Measurements from ENCODE around the gene ROR1.

Gene ROR1

GRCh38 chr1:63773815-63774616 is at the start of gene ROR1:
ROR1 (plus strand) TSS chr1:63774017.
- H3K36me3 Mint-ChIP-seq (ENCODE audit: low read depth), result no peaks in the 10 kb centered on the region
- H3K9me3 Mint-ChIP-seq, result no peaks in the 10 kb centered on the region
- peak within 1 kb of the TSS; percentile 71 for H3K4me3 Mint-ChIP-seq
- peaks cover 71% of the 10 kb centered on the region for H3K27me3 Mint-ChIP-seq
- no peak within 1 kb of the TSS for H3K27ac Mint-ChIP-seq
- H3K4me1 Mint-ChIP-seq (ENCODE audit: low read depth), result peaks cover 18% of the 10 kb centered on the region
- peak; percentile 66 for DNase-seq

GRCh38 chr1:63724375-63724899 is 49.4 kb upstream of the ROR1 start:
- Mint-ChIP-seq H3K9me3 (no peaks in the 10 kb centered on the region), H3K27ac (no peak overlapping the region), H3K4me1 (ENCODE audit: low read depth) (no peaks in the 10 kb centered on the region), H3K27me3 (no peaks in the 10 kb centered on the region), H3K4me3 (no peak overlapping the region), H3K36me3 (ENCODE audit: low read depth) (no peaks in the 10 kb centered on the region)
- DNase-seq, result no peak

- Mint-ChIP-seq H3K36me3 (ENCODE audit: low read depth) (no peaks in the 10 kb centered on the region), H3K4me1 (ENCODE audit: low read depth) (no peaks in the 10 kb centered on the region), H3K4me3 (no peak overlapping the region), H3K27me3 (no peaks in the 10 kb centered on the region), H3K9me3 (no peaks in the 10 kb centered on the region), H3K27ac (no peak overlapping the region)
- no peak for DNase-seq
Observed at GRCh38 chr1:63728611-63729226, 45.1 kb upstream of the ROR1 start.

- H3K36me3 Mint-ChIP-seq (ENCODE audit: low read depth), result no peaks in the 10 kb centered on the region
- DNase-seq, result no peak
- no peaks in the 10 kb centered on the region for H3K9me3 Mint-ChIP-seq
- no peaks in the 10 kb centered on the region for H3K27me3 Mint-ChIP-seq
- H3K4me1 Mint-ChIP-seq (ENCODE audit: low read depth), result no peaks in the 10 kb centered on the region
- H3K27ac Mint-ChIP-seq, result no peak overlapping the region
- H3K4me3 Mint-ChIP-seq, result no peak overlapping the region
Observed at GRCh38 chr1:63729227-63729620, 44.6 kb upstream of the ROR1 start.

GRCh38 chr1:63730211-63730610 is 43.6 kb upstream of the ROR1 start:
- H3K4me1 Mint-ChIP-seq (ENCODE audit: low read depth), result no peaks in the 10 kb centered on the region
- H3K4me3 Mint-ChIP-seq, result no peak overlapping the region
- no peaks in the 10 kb centered on the region for H3K9me3 Mint-ChIP-seq
- no peaks in the 10 kb centered on the region for H3K27me3 Mint-ChIP-seq
- DNase-seq, result no peak
- no peak overlapping the region for H3K27ac Mint-ChIP-seq
- no peaks in the 10 kb centered on the region for H3K36me3 Mint-ChIP-seq (ENCODE audit: low read depth)

GRCh38 chr1:63731117-63732043 is 42.4 kb upstream of the ROR1 start:
- Mint-ChIP-seq H3K27ac (no peak overlapping the region), H3K9me3 (no peaks in the 10 kb centered on the region), H3K27me3 (peaks cover 3% of the 10 kb centered on the region), H3K4me1 (ENCODE audit: low read depth) (no peaks in the 10 kb centered on the region), H3K36me3 (ENCODE audit: low read depth) (no peaks in the 10 kb centered on the region), H3K4me3 (no peak overlapping the region)
- no peak for DNase-seq

GRCh38 chr1:63732666-63733065 is 41.2 kb upstream of the ROR1 start:
- no peak overlapping the region for H3K27ac Mint-ChIP-seq
- H3K4me3 Mint-ChIP-seq, result no peak overlapping the region
- H3K4me1 Mint-ChIP-seq (ENCODE audit: low read depth), result no peaks in the 10 kb centered on the region
- DNase-seq, result no peak
- H3K27me3 Mint-ChIP-seq, result peaks cover 8% of the 10 kb centered on the region
- no peaks in the 10 kb centered on the region for H3K9me3 Mint-ChIP-seq
- H3K36me3 Mint-ChIP-seq (ENCODE audit: low read depth), result no peaks in the 10 kb centered on the region

- Mint-ChIP-seq H3K27me3 (peaks cover 28% of the 10 kb centered on the region), H3K27ac (no peak overlapping the region), H3K36me3 (ENCODE audit: low read depth) (no peaks in the 10 kb centered on the region), H3K4me3 (no peak overlapping the region), H3K4me1 (ENCODE audit: low read depth) (no peaks in the 10 kb centered on the region), H3K9me3 (no peaks in the 10 kb centered on the region)
- DNase-seq, result no peak
Observed at GRCh38 chr1:63738772-63739171, 35.0 kb upstream of the ROR1 start.

- Mint-ChIP-seq H3K36me3 (ENCODE audit: low read depth) (no peaks in the 10 kb centered on the region), H3K27me3 (peaks cover 28% of the 10 kb centered on the region), H3K4me3 (no peak overlapping the region), H3K27ac (no peak overlapping the region), H3K9me3 (no peaks in the 10 kb centered on the region), H3K4me1 (ENCODE audit: low read depth) (no peaks in the 10 kb centered on the region)
- no peak for DNase-seq
Observed at GRCh38 chr1:63739452-63739851, 34.4 kb upstream of the ROR1 start.

GRCh38 chr1:63740432-63740831 is 33.4 kb upstream of the ROR1 start:
- Mint-ChIP-seq H3K36me3 (ENCODE audit: low read depth) (no peaks in the 10 kb centered on the region), H3K4me1 (ENCODE audit: low read depth) (peaks cover 1% of the 10 kb centered on the region), H3K27ac (no peak overlapping the region), H3K4me3 (no peak overlapping the region), H3K27me3 (peaks cover 31% of the 10 kb centered on the region), H3K9me3 (no peaks in the 10 kb centered on the region)
- DNase-seq, result no peak

- peaks cover 12% of the 10 kb centered on the region for H3K4me1 Mint-ChIP-seq (ENCODE audit: low read depth)
- no peaks in the 10 kb centered on the region for H3K36me3 Mint-ChIP-seq (ENCODE audit: low read depth)
- no peak overlapping the region for H3K4me3 Mint-ChIP-seq
- peaks cover 31% of the 10 kb centered on the region for H3K27me3 Mint-ChIP-seq
- no peak for DNase-seq
- no peaks in the 10 kb centered on the region for H3K9me3 Mint-ChIP-seq
- no peak overlapping the region for H3K27ac Mint-ChIP-seq
Observed at GRCh38 chr1:63742526-63742925, 31.3 kb upstream of the ROR1 start.

GRCh38 chr1:63743781-63744180 is 30.0 kb upstream of the ROR1 start:
- peaks cover 30% of the 10 kb centered on the region for H3K27me3 Mint-ChIP-seq
- H3K4me3 Mint-ChIP-seq, result no peak overlapping the region
- H3K36me3 Mint-ChIP-seq (ENCODE audit: low read depth), result no peaks in the 10 kb centered on the region

GRCh38 chr1:63746129-63746864 is 27.5 kb upstream of the ROR1 start:
- peaks cover 13% of the 10 kb centered on the region for H3K4me1 Mint-ChIP-seq (ENCODE audit: low read depth)
- no peaks in the 10 kb centered on the region for H3K36me3 Mint-ChIP-seq (ENCODE audit: low read depth)
- peak; percentile 36 for DNase-seq
- H3K27me3 Mint-ChIP-seq, result peaks cover 26% of the 10 kb centered on the region
- peak overlapping the region; percentile 57 for H3K27ac Mint-ChIP-seq
- no peak overlapping the region for H3K4me3 Mint-ChIP-seq
- H3K9me3 Mint-ChIP-seq, result no peaks in the 10 kb centered on the region

More at GRCh38 chr1:63743781-63744180, 30.0 kb upstream of the ROR1 start:
- DNase-seq, result no peak
- Mint-ChIP-seq H3K4me1 (ENCODE audit: low read depth) (peaks cover 13% of the 10 kb centered on the region), H3K27ac (no peak overlapping the region), H3K9me3 (no peaks in the 10 kb centered on the region)

GRCh38 chr1:63747445-63747844 is 26.4 kb upstream of the ROR1 start:
- no peaks in the 10 kb centered on the region for H3K36me3 Mint-ChIP-seq (ENCODE audit: low read depth)
- peaks cover 13% of the 10 kb centered on the region for H3K4me1 Mint-ChIP-seq (ENCODE audit: low read depth)
- no peaks in the 10 kb centered on the region for H3K9me3 Mint-ChIP-seq
- peaks cover 21% of the 10 kb centered on the region for H3K27me3 Mint-ChIP-seq
- no peak overlapping the region for H3K27ac Mint-ChIP-seq
- H3K4me3 Mint-ChIP-seq, result no peak overlapping the region
- DNase-seq, result no peak

Data from activated T-cell treated with anti-CD3 and anti-CD28 coated beads, Interleukin-2, amount 50 U/mL, for 24 hours (primary cell).